VCaP (cell line): Measurements from ENCODE around the gene CCDC170.

Source experiments
- H3K27ac ChIP-seq: fragments of 450-650 bp; 2 replicates; pipeline ENCODE4 v1.5.1; 2017
- TF ChIP-seq, protein P1 (sequence below): fragments of 450-650 bp; conservative IDR thresholded peaks from 2 replicates; pipeline ENCODE4 v1.5.1; 2017; ENCODE audit warnings: mild to moderate bottlenecking, moderate library complexity

Gene CCDC170

DNA sequence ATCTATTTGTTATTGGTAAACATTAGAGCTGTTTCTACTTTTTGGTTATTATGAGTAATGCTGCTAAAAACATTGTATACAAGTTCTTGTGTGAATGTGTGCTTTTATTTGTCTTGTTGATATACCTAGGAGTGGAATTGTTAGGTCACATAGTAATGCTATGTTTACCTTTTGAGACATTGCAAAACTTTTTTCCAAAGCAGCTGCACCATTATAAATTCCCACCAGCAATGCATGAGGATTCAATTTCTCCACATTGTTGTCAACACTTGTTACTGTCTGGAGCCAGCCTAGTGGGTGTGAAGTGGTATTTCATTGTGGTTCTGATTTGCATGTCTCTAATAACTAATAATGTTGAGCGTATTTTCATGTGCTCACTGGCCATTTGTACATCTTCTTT, 145.9 kb downstream of the CCDC170 start:
- TF ChIP-seq, protein P1, sequence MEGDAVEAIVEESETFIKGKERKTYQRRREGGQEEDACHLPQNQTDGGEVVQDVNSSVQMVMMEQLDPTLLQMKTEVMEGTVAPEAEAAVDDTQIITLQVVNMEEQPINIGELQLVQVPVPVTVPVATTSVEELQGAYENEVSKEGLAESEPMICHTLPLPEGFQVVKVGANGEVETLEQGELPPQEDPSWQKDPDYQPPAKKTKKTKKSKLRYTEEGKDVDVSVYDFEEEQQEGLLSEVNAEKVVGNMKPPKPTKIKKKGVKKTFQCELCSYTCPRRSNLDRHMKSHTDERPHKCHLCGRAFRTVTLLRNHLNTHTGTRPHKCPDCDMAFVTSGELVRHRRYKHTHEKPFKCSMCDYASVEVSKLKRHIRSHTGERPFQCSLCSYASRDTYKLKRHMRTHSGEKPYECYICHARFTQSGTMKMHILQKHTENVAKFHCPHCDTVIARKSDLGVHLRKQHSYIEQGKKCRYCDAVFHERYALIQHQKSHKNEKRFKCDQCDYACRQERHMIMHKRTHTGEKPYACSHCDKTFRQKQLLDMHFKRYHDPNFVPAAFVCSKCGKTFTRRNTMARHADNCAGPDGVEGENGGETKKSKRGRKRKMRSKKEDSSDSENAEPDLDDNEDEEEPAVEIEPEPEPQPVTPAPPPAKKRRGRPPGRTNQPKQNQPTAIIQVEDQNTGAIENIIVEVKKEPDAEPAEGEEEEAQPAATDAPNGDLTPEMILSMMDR, result no peak

GRCh38 chr6:151641028-151641427, 147.2 kb downstream of the CCDC170 start:
- H3K27ac ChIP-seq, result no peak overlapping the region
- TF ChIP-seq, protein P1, result no peak

More for the DNA sequence above, 145.9 kb downstream of the CCDC170 start:
- no peak overlapping the region for H3K27ac ChIP-seq

DNA sequence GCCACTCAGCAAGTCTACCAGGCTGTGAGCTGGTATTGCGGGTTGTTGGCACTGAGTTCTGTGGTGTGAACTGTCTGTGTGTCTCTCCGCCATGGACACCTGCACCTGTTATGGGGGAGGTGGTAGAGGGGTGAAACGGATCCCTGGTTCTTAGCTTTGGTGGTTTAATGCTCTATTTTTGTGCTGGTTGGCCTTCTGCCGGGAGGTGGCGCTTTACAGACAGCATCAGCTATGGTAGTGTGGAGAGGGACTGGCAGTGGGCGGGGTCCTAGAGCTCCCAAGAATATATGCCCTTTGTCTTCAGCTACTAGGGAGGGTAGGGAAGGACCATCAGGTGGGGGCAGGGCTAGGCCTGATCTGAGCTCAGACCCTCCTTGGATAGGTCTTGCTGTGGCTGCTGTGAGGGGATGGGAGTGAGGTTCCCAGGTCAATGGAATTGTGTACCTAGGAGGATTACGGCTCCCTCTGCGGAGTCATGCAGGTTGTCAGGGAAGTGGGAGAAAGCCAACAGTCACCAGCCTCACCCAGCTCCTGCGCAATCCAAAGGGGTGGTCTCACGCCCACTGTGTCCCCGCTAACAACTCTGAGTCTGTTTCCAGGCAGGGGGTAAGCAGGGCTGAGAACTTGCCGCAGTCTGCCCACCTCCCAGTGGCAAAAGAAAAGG, 154.3 kb downstream of the CCDC170 start:
- no peak overlapping the region for H3K27ac ChIP-seq
- TF ChIP-seq, protein P1, result peak; percentile 58

DNA sequence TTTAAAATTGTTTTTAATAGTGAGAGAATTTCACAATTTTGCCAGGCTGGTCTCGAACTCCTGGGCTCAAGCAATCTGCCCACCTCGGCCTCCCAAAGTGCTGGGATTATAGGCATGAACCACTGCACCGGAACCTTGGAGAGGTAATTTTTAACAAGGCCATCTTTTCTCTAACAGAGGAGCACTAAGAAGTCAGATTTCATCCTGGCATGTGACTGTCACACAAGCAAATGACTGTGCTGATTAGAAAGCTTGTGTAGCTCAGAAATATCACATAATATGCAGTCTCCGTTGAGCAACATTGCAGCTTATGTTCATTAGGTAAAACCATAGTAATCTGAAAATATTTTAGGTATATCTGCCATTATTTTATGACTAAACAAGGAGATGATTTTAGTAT, 156.0 kb downstream of the CCDC170 start:
- no peak overlapping the region for H3K27ac ChIP-seq
- TF ChIP-seq, protein P1, result no peak

GRCh38 chr6:151651639-151652038, 157.8 kb downstream of the CCDC170 start:
- no peak overlapping the region for H3K27ac ChIP-seq
- TF ChIP-seq, protein P1, result no peak

DNA sequence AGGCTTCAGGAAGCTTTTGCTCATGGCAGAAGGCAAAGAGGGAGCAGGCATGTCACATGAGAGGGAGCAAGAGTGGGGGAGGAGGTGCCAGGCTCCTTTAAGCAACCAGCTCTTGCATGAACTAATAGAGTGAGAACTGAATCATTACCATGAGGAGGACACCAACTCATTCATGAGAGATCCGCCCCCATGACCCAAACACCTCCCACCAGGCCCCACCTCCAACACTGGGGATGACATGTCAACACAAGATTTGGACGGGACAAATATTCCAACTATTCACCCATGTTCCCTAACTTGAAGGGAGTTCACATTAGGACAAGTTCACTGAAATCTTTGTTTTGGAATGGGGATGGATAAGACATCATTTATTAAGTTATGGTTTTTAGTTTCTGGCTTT, 158.5 kb downstream of the CCDC170 start:
- no peak overlapping the region for H3K27ac ChIP-seq
- TF ChIP-seq, protein P1, result no peak

DNA sequence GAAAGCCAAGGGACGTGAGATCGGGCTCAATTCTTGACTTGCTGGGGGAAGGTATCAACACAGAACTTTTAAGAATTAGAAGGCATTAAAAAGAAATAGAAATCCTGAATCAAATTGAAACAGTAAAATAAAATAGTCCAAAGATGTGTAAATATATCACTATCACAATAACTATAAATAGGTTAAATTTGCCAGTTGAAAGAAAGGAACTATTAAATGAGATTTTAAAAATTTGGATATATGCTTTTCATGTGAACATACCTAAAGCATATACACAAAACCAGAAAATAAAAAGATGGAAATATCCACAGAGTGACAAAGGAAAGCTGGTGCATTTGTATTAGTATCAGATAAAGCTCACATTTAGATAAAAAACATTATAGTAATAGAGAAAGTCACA, 161.3 kb downstream of the CCDC170 start:
- TF ChIP-seq, protein P1, result no peak
- H3K27ac ChIP-seq, result no peak overlapping the region
